ENCODE results near the gene RANBP10. TPM values are rescaled to one million over a fixed set of nuclear protein-coding genes. Genes with fewer than 3 reads are reported as not detected.
A peak's percentile ranks its signal among the peaks of the same experiment; 100 is the strongest.

Gene RANBP10
- total RNA-seq, 1 experiment from 2014 or later, result 15.6 TPM

DNA sequence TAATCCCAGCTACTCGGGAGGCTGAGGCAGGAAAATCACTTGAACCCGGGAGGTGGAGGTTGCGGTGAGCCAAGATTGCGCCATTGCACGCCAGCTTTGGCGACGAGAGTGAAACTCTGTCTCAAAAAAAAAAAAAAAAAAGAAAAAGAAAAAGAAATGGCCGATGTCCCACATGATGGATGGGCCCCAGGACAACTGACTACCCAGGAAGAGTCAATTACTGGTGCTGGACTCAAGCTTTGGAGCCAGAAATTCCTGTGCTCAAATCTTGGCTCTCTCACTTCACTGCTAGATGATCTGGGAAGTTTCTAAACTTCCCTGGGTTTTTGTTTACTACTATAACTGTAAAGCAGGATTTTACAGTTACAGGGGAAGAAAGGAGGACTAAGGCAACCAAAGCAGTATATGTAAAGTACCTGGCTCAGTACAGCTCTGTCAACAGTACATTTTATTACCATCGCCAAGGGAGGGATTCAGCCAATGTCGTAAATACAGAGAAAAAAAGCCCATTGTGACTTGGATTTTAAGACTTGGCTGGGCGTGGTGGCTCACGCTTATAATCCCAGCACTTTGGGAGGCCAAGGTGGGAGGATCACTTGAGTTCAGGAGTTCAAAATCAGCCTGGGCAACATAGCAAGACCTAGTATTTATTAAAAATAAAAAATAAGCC is 127.9 kb downstream of the RANBP10 start:
- Histone ChIP-seq H3K27ac (ENCODE audit: insufficient read length, low read depth, low read length) (no peak overlapping the region), H3T11ph (ENCODE audit: low read length) (no peak overlapping the region), H4K91ac (ENCODE audit: insufficient read length, low read depth, low read length) (no peak overlapping the region), H3K9me3 (ENCODE audit: control insufficient read depth, low read depth, low read length) (no peaks in the 10 kb centered on the region), H4K8ac (replicated peaks; ENCODE audit: insufficient read length, low read depth, low read length) (no peak overlapping the region), H2BK20ac (ENCODE audit: low read depth, low read length, poor library complexity, severe bottlenecking) (no peak overlapping the region), H3K4me2 (ENCODE audit: insufficient read depth, insufficient read length, low read length) (no peak overlapping the region), H2BK5ac (ENCODE audit: insufficient read length, low read length) (no peak overlapping the region), H3K56ac (ENCODE audit: insufficient read length, low read depth, low read length) (no peak overlapping the region), H3K23ac (ENCODE audit: insufficient read length, low read depth, low read length) (no peak overlapping the region), H4K5ac (ENCODE audit: insufficient read length, low read depth, low read length) (no peak overlapping the region), H2AFZ (ENCODE audit: low read length) (no peak overlapping the region), H2AK5ac (ENCODE audit: insufficient read length, low read length) (no peak overlapping the region), H3K27me3 (ENCODE audit: insufficient read depth, low read length) (no peaks in the 10 kb centered on the region), H3K23me2 (ENCODE audit: insufficient read length, low read depth, low read length, poor library complexity, severe bottlenecking) (no peaks in the 10 kb centered on the region), H2BK12ac (ENCODE audit: insufficient read length, low read depth, low read length) (no peak overlapping the region), H2BK15ac (ENCODE audit: low read depth, low read length) (no peak overlapping the region), H3K9ac (ENCODE audit: extremely low read depth, insufficient read length, low read length) (no peak overlapping the region), H3K79me2 (ENCODE audit: insufficient read depth, low read length) (no peaks in the 10 kb centered on the region), H3K18ac (ENCODE audit: insufficient read length, low read depth, low read length) (no peak overlapping the region), H3K4me1 (ENCODE audit: insufficient read depth, low read length) (no peaks in the 10 kb centered on the region), H3K4ac (ENCODE audit: low read depth, low read length) (no peak overlapping the region), H2BK120ac (ENCODE audit: low read depth, low read length, poor library complexity, severe bottlenecking) (no peak overlapping the region), H3K79me1 (ENCODE audit: insufficient read depth, low read depth, low read length, poor library complexity, severe bottlenecking) (no peaks in the 10 kb centered on the region), H4K20me1 (ENCODE audit: control insufficient read depth, insufficient read depth, insufficient read length) (peaks cover under 1% of the 10 kb centered on the region), H3K14ac (ENCODE audit: insufficient read depth, low read length) (no peak overlapping the region)
- peaks cover 1 to 15% (median 6%) of the 10 kb centered on the region in 3 experiments; a peak in 4 of 7 replicates for H3K36me3 Mint-ChIP-seq (ENCODE audit: insufficient read depth in 1 of 3, low read depth in 3 of 3)
- no peaks in the 10 kb centered on the region for H3K9me3 Mint-ChIP-seq
- DNase-seq, result no peak
- peak overlapping the region in 1 of 3 experiments; percentile 42; a peak in 2 of 7 replicates for H3K27ac Mint-ChIP-seq
- WGBS (ENCODE audit: extremely low coverage, insufficient read length, low lambda C conversion rate), result no CpG with 5 or more reads among the region's 12 CpGs
- no peaks in the 10 kb centered on the region for H3K27me3 Mint-ChIP-seq (ENCODE audit: low read depth)
- no peaks in the 10 kb centered on the region for H3K4me1 Mint-ChIP-seq
- TF ChIP-seq, protein P1, sequence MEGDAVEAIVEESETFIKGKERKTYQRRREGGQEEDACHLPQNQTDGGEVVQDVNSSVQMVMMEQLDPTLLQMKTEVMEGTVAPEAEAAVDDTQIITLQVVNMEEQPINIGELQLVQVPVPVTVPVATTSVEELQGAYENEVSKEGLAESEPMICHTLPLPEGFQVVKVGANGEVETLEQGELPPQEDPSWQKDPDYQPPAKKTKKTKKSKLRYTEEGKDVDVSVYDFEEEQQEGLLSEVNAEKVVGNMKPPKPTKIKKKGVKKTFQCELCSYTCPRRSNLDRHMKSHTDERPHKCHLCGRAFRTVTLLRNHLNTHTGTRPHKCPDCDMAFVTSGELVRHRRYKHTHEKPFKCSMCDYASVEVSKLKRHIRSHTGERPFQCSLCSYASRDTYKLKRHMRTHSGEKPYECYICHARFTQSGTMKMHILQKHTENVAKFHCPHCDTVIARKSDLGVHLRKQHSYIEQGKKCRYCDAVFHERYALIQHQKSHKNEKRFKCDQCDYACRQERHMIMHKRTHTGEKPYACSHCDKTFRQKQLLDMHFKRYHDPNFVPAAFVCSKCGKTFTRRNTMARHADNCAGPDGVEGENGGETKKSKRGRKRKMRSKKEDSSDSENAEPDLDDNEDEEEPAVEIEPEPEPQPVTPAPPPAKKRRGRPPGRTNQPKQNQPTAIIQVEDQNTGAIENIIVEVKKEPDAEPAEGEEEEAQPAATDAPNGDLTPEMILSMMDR (conservative IDR thresholded peaks at IDR 0.05), result no peak
- no peak overlapping the region for H3K4me3 Mint-ChIP-seq
